ENCODE data around the gene DMRTC2. TPM values are rescaled to one million over a fixed set of nuclear protein-coding genes. Genes with fewer than 3 reads are reported as not detected.

The DMRTC2 gene
- total and polyA plus RNA-seq, 2 experiments from 2014 or later, result not detected

DNA sequence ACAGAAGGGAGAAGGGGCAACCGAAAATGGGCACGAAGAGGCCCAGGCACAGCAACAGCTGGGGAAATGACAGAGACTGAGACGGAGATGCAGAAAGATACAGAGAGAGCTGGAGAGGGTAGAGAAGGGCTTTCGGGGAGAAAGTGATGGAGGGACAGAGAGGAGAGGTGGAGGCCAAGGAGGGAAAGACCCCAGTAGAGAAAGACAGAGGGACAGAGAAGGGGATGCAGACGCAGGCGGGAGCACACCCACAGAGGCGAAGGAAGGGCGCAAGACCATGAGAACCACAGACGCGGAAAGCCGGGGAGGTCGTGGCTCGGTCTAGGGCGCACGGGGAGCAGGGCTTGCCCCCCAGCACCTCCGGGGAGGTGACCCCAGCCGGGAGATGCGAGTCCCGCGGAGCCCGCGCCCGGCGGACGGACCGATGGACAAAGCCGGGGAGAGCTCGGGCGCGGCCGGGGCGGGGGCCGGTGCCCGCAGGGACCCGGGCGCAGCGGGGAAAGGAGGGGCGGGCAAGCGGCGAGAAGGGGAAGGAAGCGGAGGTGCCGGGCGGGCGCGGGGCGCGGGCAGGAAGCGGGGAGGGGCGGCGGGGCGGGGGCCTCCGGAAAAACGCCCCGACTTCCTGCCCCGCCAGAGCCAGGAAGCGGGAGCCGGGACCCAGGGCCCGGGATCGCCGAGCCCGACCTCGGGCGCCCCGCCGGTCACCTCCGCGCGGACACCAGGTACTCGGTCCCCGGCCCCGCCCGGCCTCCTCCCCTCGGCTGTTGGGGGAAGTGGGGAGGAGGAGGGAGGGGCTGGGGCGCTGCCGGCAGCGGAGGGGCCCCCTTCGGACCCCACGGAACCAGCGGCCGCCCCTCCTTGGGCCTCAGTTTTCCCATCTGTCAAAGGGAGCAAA is 38.0 kb downstream of the DMRTC2 start, which contains the start of gene ARHGEF1:
ARHGEF1 (plus strand) TSS at position 617 of the 895 bp plus-strand sequence. CDS start 4,899 bp downstream, outside the sequence.
- no peaks in the 10 kb centered on the region for H3K27me3 ChIP-seq
- no peak within 1 kb of the TSS for H3K27ac ChIP-seq
- DNase-seq (ENCODE audit: low read depth in 1 of 2, low spot score in 1 of 2), result peak; percentile 38 to 40
- no peaks in the 10 kb centered on the region for H3K4me1 ChIP-seq (ENCODE audit: low read depth)
- peak within 1 kb of the TSS; percentile 46 for H3K4me3 ChIP-seq
- no peaks in the 10 kb centered on the region for H3K36me3 ChIP-seq
- H3K9me3 ChIP-seq (ENCODE audit: low read depth), result no peaks in the 10 kb centered on the region
- TF ChIP-seq, protein P1, sequence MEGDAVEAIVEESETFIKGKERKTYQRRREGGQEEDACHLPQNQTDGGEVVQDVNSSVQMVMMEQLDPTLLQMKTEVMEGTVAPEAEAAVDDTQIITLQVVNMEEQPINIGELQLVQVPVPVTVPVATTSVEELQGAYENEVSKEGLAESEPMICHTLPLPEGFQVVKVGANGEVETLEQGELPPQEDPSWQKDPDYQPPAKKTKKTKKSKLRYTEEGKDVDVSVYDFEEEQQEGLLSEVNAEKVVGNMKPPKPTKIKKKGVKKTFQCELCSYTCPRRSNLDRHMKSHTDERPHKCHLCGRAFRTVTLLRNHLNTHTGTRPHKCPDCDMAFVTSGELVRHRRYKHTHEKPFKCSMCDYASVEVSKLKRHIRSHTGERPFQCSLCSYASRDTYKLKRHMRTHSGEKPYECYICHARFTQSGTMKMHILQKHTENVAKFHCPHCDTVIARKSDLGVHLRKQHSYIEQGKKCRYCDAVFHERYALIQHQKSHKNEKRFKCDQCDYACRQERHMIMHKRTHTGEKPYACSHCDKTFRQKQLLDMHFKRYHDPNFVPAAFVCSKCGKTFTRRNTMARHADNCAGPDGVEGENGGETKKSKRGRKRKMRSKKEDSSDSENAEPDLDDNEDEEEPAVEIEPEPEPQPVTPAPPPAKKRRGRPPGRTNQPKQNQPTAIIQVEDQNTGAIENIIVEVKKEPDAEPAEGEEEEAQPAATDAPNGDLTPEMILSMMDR (IDR thresholded peaks at IDR 0.05; ENCODE audit: low read depth, low read length), result no peak

DNA sequence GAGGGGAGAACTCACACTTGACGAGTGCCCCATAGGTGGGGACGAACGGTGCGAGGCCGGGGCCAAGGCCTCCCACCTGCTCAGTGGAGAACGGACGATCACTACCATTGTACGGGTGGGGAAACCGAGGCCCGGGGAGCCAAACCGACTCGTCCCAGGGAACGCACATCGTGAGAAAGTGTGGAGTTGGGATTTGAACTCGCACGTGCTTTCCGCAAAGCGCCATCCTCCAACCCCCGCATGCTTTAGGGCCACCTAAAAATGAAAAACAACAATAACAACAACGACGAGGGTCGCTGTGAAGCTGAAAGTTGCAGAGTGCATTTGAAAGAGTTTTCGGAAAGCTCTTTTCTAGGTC is 38.6 kb downstream of the DMRTC2 start:
- peak overlapping the region; percentile 46 for H3K4me3 ChIP-seq
- TF ChIP-seq, protein P1 (IDR thresholded peaks at IDR 0.05; ENCODE audit: low read depth, low read length), result no peak
- no peak overlapping the region for H3K27ac ChIP-seq
- no peak for DNase-seq (ENCODE audit: low read depth in 1 of 2, low spot score in 1 of 2)
- no peaks in the 10 kb centered on the region for H3K9me3 ChIP-seq (ENCODE audit: low read depth)
- no peaks in the 10 kb centered on the region for H3K27me3 ChIP-seq
- no peaks in the 10 kb centered on the region for H3K4me1 ChIP-seq (ENCODE audit: low read depth)
- no peaks in the 10 kb centered on the region for H3K36me3 ChIP-seq

DNA sequence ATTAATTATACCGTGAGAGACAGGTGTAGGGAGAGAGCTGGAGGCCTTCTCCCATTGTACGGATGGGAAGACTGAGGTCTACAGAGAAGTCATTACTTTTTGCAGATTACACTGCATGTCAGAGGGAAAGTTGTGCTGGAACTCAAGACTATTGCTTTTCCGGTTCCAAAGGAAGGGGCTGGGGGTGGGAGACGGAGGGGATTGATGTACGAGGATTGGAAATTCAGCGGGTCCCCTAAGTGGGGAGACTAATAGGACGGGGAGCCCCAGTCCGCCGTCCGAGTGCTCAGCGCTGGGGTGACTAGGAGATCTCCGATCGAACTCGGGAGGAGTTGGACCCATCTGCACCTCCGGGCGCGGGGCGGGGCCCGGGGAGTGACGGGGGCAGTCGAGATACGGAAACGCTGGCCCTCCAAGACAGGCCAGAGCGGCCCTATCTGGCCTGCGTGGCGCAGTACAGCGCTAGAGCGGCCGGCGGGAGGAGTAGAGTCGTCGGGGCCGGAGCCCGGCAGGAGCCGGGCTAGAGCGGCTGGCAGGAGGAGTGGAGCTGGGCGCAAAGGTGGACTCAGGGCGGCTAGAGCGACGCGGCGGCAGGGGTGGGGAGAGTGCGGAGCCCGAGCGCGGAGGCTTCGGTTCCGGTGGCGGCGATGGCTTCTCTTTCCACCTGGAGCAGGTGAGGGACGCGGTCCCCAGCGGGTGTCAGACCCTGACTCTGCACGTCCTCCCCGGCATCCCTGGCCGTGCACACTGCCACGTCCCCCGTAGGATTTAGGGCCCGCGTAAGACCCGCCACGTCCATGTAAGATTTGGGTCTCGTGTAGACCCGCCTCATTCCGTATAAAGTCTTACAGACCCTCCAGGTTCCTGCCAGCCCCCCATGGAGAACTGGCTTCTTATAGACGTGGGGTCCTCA is 39.2 kb downstream of the DMRTC2 start:
- Histone ChIP-seq H3K9me3 (ENCODE audit: low read depth) (no peaks in the 10 kb centered on the region), H3K27ac (no peak overlapping the region), H3K4me1 (ENCODE audit: low read depth) (no peaks in the 10 kb centered on the region), H3K27me3 (no peaks in the 10 kb centered on the region), H3K4me3 (peak overlapping the region; percentile 46), H3K36me3 (no peaks in the 10 kb centered on the region)
- TF ChIP-seq, protein P1 (IDR thresholded peaks at IDR 0.05; ENCODE audit: low read depth, low read length), result peak; percentile 28
- peak; percentile 97 to 98 for DNase-seq (ENCODE audit: low read depth in 1 of 2, low spot score in 1 of 2)

DNA sequence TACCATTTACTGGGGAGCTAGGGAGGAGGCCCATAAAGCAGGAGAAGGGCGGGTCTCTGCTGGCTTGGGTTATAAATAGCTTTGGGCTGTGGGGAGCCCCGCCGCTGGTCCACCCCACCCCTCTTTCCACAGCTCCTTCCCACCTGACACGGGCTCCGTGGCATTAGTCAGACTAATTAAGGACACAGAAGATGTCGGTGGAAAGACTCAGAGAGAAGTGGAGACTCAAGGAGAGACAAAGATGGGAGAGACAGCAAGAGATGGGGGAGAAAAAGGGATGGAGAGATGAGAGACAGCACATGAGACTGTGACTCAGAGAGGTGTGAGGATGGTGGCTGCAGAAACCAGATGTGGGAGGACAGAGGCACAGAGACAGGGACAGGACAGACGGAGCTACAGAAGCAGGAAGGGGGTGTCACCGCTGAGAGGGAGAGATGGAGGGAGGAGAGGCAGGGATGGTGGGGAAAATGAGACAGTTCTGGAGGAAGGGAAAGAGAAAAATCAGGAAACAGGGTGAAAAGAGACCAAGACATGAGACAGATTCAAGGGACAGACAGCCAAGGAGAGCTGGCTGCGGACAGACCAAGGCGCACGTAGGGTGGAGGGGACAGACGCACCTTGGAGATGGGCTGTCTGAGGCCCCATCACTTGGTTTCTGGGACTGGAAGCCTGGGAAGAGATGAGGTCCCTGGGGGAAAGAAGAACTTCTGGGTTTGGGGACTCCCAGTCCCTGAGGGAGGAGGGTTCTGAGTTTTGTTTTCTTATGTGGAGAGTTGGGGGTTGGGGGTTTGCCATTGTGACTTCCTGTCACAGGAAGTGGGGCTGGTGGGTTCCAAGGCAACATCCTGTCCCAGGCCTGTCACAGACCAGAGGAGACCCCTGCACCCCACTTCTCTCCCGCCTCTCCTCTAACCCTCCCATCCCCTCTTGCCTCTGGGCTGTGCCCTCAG is 42.2 kb downstream of the DMRTC2 start:
- no peak for DNase-seq (ENCODE audit: low read depth in 1 of 2, low spot score in 1 of 2)
- H3K4me1 ChIP-seq (ENCODE audit: low read depth), result no peaks in the 10 kb centered on the region
- no peak overlapping the region for H3K4me3 ChIP-seq
- TF ChIP-seq, protein P1 (IDR thresholded peaks at IDR 0.05; ENCODE audit: low read depth, low read length), result no peak
- no peaks in the 10 kb centered on the region for H3K9me3 ChIP-seq (ENCODE audit: low read depth)
- H3K36me3 ChIP-seq, result no peaks in the 10 kb centered on the region
- no peak overlapping the region for H3K27ac ChIP-seq
- H3K27me3 ChIP-seq, result no peaks in the 10 kb centered on the region
